Tibial artery (tissue), 4 donors: ENCODE data around the gene CA10.

ENCODE experiments used
- DNase-seq, 2 donors: peaks; one replicate each; pipeline ENCODE4 v3.0.0-alpha.2; 2019
- H3K27ac ChIP-seq, 2 donors: fragments of 200-600 bp; sonication (generic) in 1 of 2; 1 replicate in 1 of 2; 2 replicates in 1 of 2; pipeline ENCODE4 v1.5.1; 2018 to 2019; ENCODE audit warnings: mild to moderate bottlenecking in 1 of 2
- H3K27me3 ChIP-seq, 2 donors: fragments of 200-600 bp; sonication (generic) in 1 of 2; one replicate each; pipeline versions ENCODE4 v1.5.1 to v1.6.0; 2016 to 2019
- H3K36me3 ChIP-seq, 3 donors: fragments of 200-600 bp; sonication (generic) in 2 of 3; one replicate each; pipeline ENCODE4 v1.5.1; 2016 to 2019; ENCODE audit warnings: mild to moderate bottlenecking in 2 of 3
- H3K4me1 ChIP-seq, 4 donors: fragments of 200-600 bp; sonication (generic) in 2 of 4; 1 replicate in 3 of 4; 2 replicates in 1 of 4; pipeline ENCODE4 v1.5.1; 2016 to 2019
- H3K4me3 ChIP-seq, 2 donors: fragments of 200-600 bp; sonication (generic) in 1 of 2; 1 replicate in 1 of 2; 2 replicates in 1 of 2; pipeline ENCODE4 v1.5.1; 2018 to 2019; ENCODE audit warnings: mild to moderate bottlenecking in 2 of 2
- H3K9me3 ChIP-seq, 3 donors: fragments of 200-600 bp; sonication (generic) in 1 of 3; one replicate each; pipeline ENCODE4 v1.5.1; 2016 to 2019
- CTCF ChIP-seq, 2 experiments: fragments of 200-600 bp in 1 of 2; fragments of 450-650 bp in 1 of 2; IDR thresholded peaks; one replicate each; pipeline ENCODE4 v1.5.1; 2017 to 2019; ENCODE audit warnings: antibody characterized with exemption in 2 of 2, mild to moderate bottlenecking in 1 of 2, moderate library complexity in 1 of 2
- intact Hi-C: fragments of 100-400 bp; cut with DNase I; formaldehyde crosslinking; loops from one replicate; pipeline ENCODE4 v1.15.0; 2023; ENCODE audit warnings: low total_unique reads

The CA10 gene

GRCh38 chr17:52157603-52158449 is 688 bp downstream of the CA10 start:
- H3K4me1 ChIP-seq: peaks cover 0 to 11% (median 1%) of the 10 kb centered on the region in 4 donors
- H3K9me3 ChIP-seq: no peaks in the 10 kb centered on the region
- H3K27me3 ChIP-seq: peaks cover 0 to 43% of the 10 kb centered on the region in 2 donors
- intact Hi-C loops: no loop called here
- H3K27ac ChIP-seq: no peak overlapping the region
- DNase-seq: no peak
- no peaks in the 10 kb centered on the region for H3K36me3 ChIP-seq
- H3K4me3 ChIP-seq: no peak overlapping the region
- no peak for TF ChIP-seq CTCF (IDR thresholded peaks at IDR 0.05)

GRCh38 chr17:52156576-52157570 is 1.6 kb downstream of the CA10 start:
- Histone ChIP-seq H3K36me3 (no peaks in the 10 kb centered on the region), H3K4me1 (peaks cover 0 to 11% (median 1%) of the 10 kb centered on the region in 4 donors), H3K27me3 (peaks cover 0 to 43% of the 10 kb centered on the region in 2 donors), H3K27ac (no peak overlapping the region), H3K4me3 (no peak overlapping the region), H3K9me3 (no peaks in the 10 kb centered on the region)
- intact Hi-C loops: no loop called here
- no peak for DNase-seq
- TF ChIP-seq CTCF (IDR thresholded peaks at IDR 0.05): no peak

- Histone ChIP-seq H3K4me1 (peaks cover 0 to 11% (median 1%) of the 10 kb centered on the region in 4 donors), H3K27me3 (peaks cover 0 to 38% of the 10 kb centered on the region in 2 donors), H3K27ac (no peak overlapping the region), H3K4me3 (no peak overlapping the region), H3K9me3 (no peaks in the 10 kb centered on the region), H3K36me3 (no peaks in the 10 kb centered on the region)
- TF ChIP-seq CTCF (IDR thresholded peaks at IDR 0.05): no peak
- no peak for DNase-seq
- intact Hi-C loops: no loop called here
Measured at GRCh38 chr17:52155301-52155700, 3.2 kb downstream of the CA10 start.

GRCh38 chr17:52154466-52154865 is 4.0 kb downstream of the CA10 start:
- peaks cover 0 to 30% of the 10 kb centered on the region in 2 donors for H3K27me3 ChIP-seq
- H3K9me3 ChIP-seq: no peaks in the 10 kb centered on the region
- DNase-seq: no peak
- H3K27ac ChIP-seq: no peak overlapping the region
- no peak overlapping the region for H3K4me3 ChIP-seq
- TF ChIP-seq CTCF (IDR thresholded peaks at IDR 0.05): no peak
- intact Hi-C loops: no loop called here
- H3K4me1 ChIP-seq: peaks cover 0 to 11% (median 1%) of the 10 kb centered on the region in 4 donors
- no peaks in the 10 kb centered on the region for H3K36me3 ChIP-seq

- no peaks in the 10 kb centered on the region for H3K4me1 ChIP-seq
- TF ChIP-seq CTCF (IDR thresholded peaks at IDR 0.05): no peak
- H3K27ac ChIP-seq: no peak overlapping the region
- intact Hi-C loops: no loop called here
- no peak overlapping the region for H3K4me3 ChIP-seq
- H3K27me3 ChIP-seq: no peaks in the 10 kb centered on the region
- H3K9me3 ChIP-seq: no peaks in the 10 kb centered on the region
- DNase-seq: no peak
- H3K36me3 ChIP-seq: no peaks in the 10 kb centered on the region
Measured at GRCh38 chr17:52150935-52151334, 7.6 kb downstream of the CA10 start.
